HG02678 (cell line): ENCODE data around the gene MEGF9.
A peak's percentile ranks its signal among the peaks of the same experiment; 100 is the strongest.

Experiments used
- ATAC-seq: cut with Tn5 transposase; IDR thresholded peaks from one replicate; pipeline ENCODE4 v1.9.1; 2021; ENCODE audit warnings: mild to moderate bottlenecking, moderate library complexity; ENCODE audit not compliant: unreplicated experiment

MEGF9 gene

DNA sequence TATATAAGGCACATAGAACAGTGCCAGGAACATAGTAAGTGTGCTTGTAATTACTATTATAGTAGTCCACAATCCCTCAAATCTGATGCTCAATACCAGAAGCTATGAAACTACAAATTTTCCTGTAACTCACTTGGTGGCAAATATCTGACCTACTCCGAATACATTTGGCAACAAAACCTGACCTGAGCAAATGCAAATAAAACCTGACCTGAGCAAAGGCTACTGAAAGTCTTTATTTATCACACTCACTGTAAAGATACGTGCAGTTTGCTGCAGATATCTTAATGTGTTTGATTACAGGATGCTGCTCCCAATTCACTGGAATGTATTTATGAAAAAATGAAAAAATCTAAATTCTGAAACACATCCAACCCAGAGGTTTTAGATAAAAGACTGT is 7.1 kb downstream of the MEGF9 start:
- ATAC-seq, result no peak

DNA sequence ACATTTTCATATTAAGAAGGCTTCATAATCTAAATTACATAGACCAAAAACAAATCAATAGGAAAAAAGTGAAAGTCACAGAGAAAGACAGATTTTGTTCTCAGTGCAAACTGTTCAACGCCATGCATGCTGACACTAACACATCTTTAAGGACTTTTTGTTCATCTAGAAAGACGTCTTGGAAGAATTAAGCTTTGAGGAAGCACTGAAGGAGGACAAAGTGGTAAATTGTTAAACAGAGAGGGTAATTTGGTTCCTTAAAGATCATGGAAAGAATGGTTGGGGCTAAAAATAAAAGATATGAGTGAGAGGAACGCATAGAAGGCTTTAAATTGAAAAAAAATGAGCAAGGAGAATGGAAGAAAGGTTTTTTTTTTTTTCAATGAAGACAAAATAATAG is 9.1 kb downstream of the MEGF9 start:
- ATAC-seq, result no peak

DNA sequence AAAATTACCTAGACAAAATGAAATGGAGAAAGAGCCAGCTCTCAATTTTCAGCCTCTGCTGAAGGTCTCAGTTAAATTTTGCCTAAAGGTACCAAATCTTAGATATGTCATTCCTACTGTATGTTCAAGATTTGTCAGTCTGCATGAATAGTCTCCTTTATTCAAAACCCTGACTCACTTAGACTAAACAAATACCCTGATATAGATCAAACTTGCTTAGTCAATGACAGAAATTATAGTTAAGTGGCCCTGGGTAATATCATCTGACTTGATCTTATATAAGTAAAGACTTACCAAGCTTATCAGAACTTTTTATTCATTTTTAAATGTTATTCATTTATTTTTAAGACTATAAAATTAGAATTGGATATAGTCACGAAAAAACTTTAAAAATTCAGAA is 12.2 kb downstream of the MEGF9 start:
- ATAC-seq, result no peak

DNA sequence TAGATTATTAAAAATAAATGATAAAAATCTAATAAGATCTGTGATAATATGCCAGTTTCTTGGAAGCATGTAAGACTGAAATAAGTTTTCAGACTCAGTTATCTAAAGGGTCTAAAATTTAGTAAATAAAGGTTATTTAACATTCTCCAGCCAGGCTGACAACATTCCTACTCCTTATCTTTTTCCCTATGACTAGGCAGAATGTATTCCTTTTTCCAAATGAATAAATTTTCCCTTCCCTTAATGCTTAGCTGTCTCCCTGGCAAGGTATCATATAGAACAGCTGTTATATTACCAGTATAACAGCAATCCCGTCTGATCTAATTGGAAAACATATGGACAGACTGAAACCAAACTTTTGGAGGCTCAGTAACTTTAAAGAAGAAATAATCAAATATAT is 13.0 kb downstream of the MEGF9 start:
- ATAC-seq, result no peak

DNA sequence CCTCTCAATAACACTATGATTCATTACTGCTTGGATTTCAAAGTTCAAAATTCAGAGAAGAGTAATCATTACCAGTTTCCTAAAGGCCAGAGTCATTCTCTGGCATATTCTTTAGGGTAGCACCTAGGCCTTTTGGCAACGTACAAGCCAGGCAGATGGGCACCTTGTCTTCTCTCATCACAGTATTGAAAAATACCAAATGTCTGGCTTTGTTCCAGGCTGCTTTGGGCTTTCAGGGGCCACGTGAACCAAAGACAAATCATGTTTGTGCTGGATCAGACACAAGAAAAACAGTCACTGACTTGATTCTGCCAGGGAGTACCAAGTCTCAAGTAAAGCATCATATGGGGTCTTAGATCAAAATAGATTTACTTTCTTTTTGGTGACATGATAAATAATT is 15.5 kb downstream of the MEGF9 start:
- ATAC-seq, result no peak

DNA sequence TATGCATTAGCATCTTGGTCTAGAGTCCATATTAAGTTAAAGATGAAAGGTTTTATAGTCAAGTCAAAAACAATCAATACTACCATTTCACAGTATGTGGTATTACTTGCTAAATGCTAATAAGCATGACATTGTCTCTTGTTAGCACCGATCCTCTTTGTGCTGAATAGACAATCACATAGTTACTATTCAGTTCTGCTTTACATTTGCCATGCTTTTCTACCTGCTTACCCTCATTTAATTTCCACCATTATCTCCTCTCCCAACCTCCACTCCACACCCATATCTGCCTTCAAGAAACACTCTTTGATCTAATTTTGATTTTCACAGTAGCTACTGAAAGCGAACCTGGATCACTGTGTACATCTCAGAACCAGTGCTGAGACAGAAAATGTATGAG is 16.8 kb downstream of the MEGF9 start:
- ATAC-seq, result no peak

DNA sequence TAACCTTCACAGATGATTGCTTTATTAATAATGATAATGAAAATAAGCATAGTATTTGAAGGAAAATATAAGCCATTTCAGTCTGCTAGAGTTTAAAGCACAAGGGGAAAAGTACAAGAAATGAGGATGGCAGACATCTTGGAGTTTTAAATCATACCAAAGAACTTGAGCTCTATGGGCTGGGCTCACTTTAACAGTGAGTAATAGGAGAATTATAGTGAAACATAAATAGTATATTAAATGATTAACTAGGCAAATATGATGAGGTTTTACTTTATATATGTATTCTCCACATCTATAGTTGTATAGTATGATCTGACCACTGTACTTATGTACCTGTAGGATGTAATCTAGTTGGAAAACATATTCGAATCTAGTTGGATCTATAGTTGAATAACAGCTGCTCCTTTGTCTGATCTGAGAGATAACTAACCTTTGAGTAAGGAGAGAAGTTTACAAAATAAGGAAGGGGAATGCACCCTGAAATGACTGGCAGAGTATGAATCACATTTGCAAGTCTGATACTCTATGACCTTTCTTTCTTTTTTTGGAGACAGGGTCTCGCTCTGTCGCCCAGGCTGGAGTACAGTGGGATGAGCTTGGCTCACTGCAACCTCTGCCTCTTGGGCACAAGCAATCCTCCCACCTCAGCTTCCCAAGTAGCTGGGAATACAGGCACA is 17.6 kb downstream of the MEGF9 start:
- no peak for ATAC-seq

DNA sequence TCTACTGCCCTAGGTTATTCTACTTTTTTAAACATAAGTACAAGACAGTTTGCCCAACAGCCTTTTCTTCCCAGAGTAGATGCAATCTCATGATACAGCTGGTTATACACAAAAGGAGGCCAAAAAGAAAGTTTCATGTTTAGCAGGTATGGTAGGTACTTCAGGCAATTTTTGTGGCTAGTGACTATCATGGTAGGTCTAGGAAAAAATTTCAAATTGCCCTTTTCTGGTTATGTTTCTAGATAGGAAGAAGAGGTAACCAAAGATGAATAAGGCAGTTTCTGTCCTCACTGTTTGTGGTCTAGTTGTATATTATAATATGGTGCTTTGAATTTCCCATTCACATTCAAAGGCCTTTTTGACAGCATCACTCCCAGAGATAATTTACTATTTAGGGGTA is 19.7 kb downstream of the MEGF9 start:
- ATAC-seq, result peak; percentile 41

DNA sequence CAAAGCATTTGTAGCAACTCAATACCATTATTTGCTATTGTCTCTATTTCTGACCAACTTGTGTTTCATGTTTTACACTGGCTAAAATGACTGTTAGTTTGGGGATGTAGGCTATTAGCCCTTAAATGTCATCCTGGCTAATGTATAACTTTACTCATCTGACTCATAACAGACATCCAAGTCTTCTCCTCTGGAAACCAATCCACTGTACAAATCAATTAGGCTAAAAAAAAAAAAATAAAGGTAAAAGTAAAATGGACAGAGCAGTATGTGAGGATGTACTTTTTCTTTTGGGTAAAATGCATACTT is 20.6 kb downstream of the MEGF9 start:
- peak; percentile 48 for ATAC-seq

DNA sequence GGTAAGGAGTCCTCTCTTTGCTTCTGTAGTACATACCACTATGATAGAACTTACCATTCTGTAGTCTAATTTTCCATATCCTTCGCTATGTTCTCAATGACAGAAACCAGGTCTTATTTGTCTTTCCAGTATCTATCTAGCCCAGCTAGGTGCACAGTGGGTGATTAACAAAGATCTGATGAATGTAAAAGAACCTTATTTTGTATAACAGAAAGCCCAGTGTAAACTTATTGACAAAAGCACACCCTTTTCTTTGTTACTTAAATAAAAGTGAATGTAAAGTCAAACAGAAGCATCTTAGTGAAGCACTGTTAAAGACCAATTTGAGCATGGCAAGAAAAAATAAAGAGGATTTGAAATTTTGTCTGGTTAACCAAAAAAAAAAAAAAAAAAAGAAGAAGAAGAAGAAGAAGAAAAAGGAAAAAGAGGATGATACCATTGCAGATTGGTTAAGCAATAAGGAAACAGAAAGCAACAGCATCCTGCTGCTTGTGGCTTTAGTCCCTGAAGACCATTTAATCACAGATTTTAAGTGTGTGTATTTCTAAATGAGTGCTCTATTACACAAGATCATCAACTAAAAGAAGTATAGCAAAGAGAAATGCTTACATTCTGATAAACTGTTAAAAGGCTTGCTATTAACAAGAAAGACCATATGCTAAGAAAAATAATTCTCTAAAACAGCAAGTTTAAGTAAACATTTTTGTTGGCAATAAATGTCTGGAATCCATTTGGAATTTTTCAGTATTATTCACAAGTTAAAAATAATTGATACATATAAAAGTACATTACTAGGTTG is 21.2 kb downstream of the MEGF9 start:
- ATAC-seq, result peak; percentile 46

DNA sequence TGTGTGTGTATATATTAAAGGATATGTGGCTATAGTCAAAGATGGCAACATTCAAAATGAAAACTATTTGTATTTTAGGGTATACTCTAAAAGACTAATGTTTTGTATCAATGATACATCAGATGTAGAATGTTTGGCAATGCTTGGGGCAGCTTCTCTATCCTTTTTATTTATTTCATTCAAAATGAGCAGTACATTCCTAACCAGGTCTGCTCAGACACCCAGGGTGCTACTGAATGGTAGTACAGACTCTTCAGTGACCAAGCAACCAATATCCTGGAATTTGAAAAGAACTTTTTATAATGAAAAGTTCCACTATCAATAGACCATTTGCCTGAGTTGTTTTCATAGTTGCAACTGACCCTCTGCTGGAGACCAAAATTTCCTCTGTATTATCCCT is 23.9 kb downstream of the MEGF9 start:
- ATAC-seq, result no peak

DNA sequence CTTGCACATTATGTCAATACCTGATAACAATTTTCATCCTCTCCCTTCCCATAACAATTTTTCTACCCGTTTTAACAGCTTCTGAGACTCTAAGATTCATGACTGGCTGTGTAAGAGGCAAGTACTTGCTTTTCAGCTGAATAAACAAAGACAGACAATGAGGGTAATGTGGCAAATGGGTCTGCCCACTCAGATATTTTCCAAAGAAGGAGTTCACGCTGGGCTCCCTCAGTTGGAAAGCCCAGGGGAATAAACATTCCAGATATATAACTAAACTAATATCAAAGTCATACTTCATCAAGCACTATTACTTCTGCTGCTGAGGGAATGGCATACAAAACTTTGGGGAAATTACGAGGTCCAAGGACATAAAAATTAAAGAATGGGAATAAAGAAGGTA is 24.4 kb downstream of the MEGF9 start:
- ATAC-seq, result no peak

DNA sequence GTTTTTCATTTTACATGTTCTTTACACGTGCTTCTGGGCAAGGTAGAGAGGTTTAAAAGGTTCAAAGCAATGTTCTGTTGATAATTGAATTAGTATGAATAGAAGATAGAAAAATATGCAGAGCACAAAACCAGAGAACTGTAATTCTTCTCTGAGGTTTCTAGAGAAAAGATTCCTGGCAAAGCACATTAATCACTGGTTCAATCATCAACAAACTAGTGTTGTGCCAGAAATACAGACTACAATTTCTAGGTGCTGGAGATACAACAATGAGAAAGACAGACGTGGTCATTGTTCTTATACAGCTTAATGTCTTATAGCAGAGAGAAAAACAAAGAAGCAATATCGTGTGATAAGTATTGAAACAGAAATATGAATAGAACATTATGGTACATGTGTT is 25.5 kb downstream of the MEGF9 start:
- ATAC-seq, result no peak

DNA sequence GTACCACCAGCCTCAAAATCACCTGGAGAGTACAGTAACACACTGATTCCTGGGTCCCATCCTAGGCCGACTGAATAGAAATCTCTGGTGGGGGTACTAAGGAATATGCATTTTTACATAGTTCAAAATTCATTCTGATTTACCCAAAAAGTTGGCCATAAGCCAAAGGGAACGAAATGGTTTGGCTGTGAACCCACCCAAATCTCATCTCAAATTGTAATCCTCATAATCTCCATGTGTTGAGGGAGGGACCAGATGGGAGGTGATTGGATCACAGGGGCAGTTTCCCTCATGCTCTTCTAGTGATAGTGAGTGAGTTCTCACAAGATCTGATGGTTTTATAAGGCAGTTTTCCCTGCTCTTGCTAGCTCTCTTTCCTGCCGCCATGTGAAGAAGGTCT is 31.1 kb downstream of the MEGF9 start:
- no peak for ATAC-seq

DNA sequence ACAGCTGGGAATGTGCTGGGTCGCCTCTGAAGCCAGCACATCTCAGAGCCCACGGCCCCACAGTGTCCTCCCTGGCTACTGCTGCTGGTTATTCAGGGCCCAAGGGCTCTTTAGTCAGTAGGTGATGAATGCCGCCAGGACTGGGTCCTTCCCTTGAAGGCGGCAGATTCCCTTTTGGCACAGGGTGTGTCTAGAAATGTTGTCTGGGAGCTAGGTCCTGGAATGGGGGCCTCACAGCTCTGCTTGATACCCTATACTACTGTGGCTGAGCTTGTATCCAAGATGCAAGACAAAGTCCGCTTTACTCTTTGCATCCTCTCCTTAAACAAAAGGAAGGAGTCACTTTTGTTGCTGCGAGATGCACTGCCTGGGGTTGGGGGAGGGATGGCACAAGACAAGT is 33.1 kb downstream of the MEGF9 start:
- no peak for ATAC-seq

DNA sequence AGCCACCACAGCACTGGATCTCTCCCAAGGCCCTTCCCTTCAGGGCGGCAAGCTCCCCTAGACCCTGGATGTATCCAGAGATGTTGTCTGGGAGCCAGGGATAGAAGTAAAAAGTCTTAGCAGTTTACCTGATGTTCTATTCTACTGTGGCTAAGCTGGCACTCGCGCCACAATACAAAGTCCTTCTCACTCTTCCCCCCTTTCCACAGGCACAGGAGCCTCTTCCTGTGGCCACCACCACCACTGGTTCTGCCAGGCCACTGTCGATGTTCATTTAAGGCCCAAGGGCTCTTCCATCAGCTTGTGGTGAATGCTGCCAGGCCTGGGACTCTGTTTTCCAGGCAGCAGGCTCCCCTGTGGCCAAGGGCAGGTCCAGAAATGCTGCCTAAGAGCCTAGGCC is 33.7 kb downstream of the MEGF9 start:
- no peak for ATAC-seq

DNA sequence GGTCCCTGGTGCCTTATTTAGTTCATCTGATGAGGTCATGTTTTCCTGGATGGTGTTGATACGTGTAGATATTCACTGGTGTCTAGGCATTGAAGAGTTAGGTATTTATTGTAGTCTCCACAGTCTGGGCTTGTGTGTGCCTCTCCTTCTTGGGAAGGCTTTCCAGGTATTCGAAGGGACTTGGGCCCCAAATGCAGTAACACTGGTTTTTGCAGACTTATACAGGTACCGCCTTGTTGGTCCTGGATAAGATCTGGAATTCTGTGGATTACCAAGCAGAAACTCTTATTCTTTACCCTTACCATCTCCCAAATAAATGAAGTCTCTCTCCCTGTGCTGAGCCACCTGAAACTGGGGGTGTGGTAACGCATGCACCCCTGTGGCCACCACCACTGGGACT is 34.1 kb downstream of the MEGF9 start:
- no peak for ATAC-seq

DNA sequence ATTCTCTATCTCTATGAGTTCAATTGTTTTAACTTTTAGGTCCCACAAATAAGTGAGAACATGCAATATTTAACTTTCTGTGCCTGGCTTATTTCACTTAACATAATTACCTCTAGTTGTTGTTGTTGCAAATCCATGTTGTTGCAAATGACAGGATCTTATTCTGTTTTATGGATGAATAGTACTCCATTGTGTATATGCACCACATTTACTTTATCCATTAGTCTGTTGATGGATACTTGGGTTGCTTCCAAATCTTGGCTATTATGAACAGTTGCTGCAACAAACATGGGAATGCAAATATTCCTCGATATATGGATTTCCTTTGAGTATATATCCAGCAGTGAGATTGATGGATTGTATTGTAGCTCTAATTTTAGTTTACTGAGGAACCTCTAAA is 36.3 kb downstream of the MEGF9 start:
- no peak for ATAC-seq

DNA sequence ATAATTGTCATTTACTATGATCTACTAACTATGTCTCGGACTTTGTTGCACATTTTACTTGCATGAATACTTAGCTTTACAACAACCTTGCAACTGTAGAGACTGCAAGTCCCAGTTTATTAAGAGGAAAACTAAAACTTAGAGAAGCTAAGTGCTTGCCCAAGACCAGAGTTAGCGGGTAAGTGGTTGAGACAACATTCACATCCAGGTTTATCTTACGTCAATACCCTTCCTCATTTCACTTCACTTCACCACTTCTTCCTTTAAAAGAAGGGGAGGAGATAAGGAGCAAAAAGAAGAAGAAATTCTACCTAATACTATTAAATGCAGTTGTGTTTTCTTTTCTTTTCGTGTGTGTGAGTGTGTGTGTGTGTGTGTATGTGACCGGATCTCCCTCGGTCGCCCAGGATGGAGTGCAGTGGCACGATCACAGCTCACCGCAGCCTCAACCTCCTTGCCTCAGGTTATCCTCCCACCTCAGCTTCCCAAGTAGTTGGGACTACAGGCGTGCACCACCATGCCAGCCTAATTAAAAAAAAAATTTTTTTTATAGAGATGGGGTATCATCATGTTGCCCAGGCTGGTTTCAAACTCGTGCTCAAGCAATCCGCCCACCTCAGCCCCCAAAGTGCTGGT is 37.4 kb downstream of the MEGF9 start:
- no peak for ATAC-seq

DNA sequence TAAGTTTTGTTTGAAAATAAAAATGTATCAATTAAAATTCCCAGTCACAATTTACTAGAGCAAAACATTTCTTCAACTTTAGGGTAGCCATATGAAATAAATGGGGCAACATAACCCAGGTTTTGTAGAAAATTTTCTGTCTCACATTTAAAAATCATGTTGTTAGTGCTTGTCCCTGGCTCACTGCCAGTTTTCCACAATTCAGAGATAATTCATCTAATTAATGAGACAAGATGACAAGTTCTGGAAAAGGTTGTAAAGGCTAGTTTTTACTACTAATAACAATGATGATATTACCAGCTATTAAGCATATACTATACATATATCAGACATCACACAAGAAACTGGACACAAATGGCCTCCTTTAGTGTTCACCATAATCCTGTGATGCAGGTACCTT is 45.9 kb downstream of the MEGF9 start:
- ATAC-seq, result no peak

DNA sequence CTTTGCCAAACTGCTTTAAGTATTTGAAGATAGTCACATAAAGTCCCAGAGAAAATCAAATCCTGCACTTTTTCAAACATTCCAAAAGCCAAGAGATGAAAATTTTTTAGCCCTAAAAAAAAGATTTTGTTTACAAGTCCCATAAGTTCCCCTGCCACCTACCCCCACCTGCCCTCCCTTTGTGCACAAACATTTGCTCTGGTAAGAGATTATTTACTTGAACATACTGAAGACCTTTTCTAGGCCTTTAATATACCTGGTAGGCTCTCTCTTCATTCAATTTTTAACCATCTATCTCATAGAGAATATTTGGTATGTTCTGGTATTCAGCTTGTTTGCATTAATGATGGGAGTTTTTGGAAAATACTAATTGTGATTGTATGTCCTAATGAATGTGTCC is 50.3 kb downstream of the MEGF9 start:
- ATAC-seq, result no peak

DNA sequence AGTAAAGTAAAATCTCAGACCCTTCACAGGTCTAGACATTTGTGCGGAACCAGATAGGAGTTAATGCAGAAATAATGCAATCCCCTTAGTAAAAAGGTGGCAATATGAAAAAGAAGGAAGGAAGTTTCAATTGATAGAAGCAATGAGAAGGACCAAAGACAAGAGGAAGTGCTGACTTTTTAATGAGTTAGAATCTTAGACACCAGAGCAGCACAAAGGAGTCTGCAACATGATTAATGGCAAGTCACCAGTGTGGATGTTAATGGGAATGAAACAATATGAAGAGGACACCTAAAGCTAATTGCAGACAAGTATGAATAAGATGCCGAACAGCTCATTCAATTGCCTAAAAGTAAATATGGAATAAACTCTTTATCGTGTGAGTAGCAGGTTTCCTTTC is 50.9 kb downstream of the MEGF9 start:
- no peak for ATAC-seq
